ENCODE measurements around the gene TERF2IP.

The TERF2IP gene

DNA sequence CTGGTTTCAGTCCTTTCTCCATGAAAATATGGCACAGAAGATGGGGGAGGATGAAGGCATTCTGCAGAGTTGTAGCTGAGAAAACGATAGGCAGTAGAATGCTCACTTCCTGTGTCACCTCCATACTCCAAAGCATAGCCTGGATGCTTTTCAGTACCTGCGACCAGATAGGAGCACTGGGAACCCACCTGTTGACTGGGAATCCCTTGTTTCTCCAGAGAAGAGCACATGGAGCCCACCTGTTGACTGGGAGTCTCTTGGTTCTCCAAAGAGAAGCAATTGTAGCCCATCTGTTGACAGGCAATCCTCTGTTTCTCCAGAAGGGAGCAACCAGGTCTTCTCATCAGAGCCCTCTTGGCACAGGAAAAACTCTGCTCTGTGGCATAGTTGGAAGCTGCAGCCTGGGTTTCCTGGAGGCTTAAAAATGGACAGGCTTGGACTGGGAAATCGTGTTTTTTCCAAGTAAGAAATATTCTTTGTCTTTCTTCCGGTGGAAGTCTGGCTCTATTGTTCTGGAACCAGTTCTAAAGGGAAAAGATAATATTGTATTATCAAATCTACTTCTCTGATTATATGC lies 13.2 kb downstream of the TERF2IP start:
- peaks cover 38% of the 10 kb centered on the region; the same call in 1 of the 2 replicates for H3K36me3 ChIP-seq (ENCODE audit: insufficient read depth, low read length)
- TF ChIP-seq, protein P1, sequence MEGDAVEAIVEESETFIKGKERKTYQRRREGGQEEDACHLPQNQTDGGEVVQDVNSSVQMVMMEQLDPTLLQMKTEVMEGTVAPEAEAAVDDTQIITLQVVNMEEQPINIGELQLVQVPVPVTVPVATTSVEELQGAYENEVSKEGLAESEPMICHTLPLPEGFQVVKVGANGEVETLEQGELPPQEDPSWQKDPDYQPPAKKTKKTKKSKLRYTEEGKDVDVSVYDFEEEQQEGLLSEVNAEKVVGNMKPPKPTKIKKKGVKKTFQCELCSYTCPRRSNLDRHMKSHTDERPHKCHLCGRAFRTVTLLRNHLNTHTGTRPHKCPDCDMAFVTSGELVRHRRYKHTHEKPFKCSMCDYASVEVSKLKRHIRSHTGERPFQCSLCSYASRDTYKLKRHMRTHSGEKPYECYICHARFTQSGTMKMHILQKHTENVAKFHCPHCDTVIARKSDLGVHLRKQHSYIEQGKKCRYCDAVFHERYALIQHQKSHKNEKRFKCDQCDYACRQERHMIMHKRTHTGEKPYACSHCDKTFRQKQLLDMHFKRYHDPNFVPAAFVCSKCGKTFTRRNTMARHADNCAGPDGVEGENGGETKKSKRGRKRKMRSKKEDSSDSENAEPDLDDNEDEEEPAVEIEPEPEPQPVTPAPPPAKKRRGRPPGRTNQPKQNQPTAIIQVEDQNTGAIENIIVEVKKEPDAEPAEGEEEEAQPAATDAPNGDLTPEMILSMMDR (conservative IDR thresholded peaks at IDR 0.05; ENCODE audit: low read length), result no peak
- TF ChIP-seq EZH2phosphoT487 (IDR thresholded peaks at IDR 0.05; ENCODE audit: borderline replicate concordance), result no peak

DNA sequence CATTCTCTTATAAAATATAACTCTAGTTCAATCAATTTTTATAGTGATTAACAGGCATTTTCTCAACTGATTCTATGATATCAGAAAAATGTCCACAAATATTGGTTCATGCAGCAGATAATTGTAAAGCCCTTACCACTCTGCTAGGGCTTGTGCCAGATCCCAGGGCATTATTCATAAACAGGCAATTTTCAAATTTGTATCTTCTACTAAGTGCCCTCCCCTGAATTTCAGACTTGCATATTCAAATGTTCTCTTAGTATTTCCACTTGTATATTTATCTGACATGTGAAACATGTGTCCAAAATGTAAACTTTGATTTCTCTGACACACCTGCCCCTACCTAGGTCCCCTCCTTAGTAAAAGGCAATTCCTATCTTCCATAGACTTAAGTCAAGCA lies 19.9 kb downstream of the TERF2IP start:
- Histone ChIP-seq H2AFZ (ENCODE audit: low read length) (no peak overlapping the region), H3K79me2 (ENCODE audit: insufficient read depth, low read length) (no peaks in the 10 kb centered on the region), H3K36me3 (ENCODE audit: insufficient read depth, low read length) (no peaks in the 10 kb centered on the region), H3K4me3 (ENCODE audit: low read length, poor library complexity, severe bottlenecking) (no peak overlapping the region), H4K20me1 (ENCODE audit: insufficient read depth, low read length, poor library complexity, severe bottlenecking) (no peaks in the 10 kb centered on the region), H3K9me2 (replicated peaks; ENCODE audit: low read depth, low read length) (no peaks in the 10 kb centered on the region), H3K9ac (ENCODE audit: low read depth, low read length, poor library complexity, severe bottlenecking) (no peak overlapping the region), H3K4me1 (ENCODE audit: insufficient read depth, low read length, poor library complexity, severe bottlenecking) (no peaks in the 10 kb centered on the region), H3K9me3 (ENCODE audit: insufficient read depth, low read depth, low read length) (no peaks in the 10 kb centered on the region), H3K27me3 (ENCODE audit: insufficient read depth, low read length, poor library complexity, severe bottlenecking) (no peaks in the 10 kb centered on the region), H3K4me2 (ENCODE audit: low read depth, low read length, poor library complexity, severe bottlenecking) (no peak overlapping the region), H3F3A (ENCODE audit: low read depth) (no peaks in the 10 kb centered on the region)
- TF ChIP-seq EZH2phosphoT487 (IDR thresholded peaks at IDR 0.05; ENCODE audit: borderline replicate concordance), result no peak
- TF ChIP-seq, protein P1 (conservative IDR thresholded peaks at IDR 0.05; ENCODE audit: low read length), result no peak

More for the DNA sequence above, 13.2 kb downstream of the TERF2IP start:
- Histone ChIP-seq H2AFZ (ENCODE audit: low read length) (no peak overlapping the region), H3K27me3 (ENCODE audit: insufficient read depth, low read length, poor library complexity, severe bottlenecking) (no peaks in the 10 kb centered on the region), H3K9ac (ENCODE audit: low read depth, low read length, poor library complexity, severe bottlenecking) (no peak overlapping the region), H3K4me3 (ENCODE audit: low read length, poor library complexity, severe bottlenecking) (no peak overlapping the region), H3K9me3 (ENCODE audit: insufficient read depth, low read depth, low read length) (no peaks in the 10 kb centered on the region), H4K20me1 (ENCODE audit: insufficient read depth, low read length, poor library complexity, severe bottlenecking) (peaks cover 3% of the 10 kb centered on the region), H3K4me1 (ENCODE audit: insufficient read depth, low read length, poor library complexity, severe bottlenecking) (no peaks in the 10 kb centered on the region), H3K79me2 (ENCODE audit: insufficient read depth, low read length) (no peaks in the 10 kb centered on the region; the same call in 1 of the 2 replicates), H3K9me2 (replicated peaks; ENCODE audit: low read depth, low read length) (no peaks in the 10 kb centered on the region), H3F3A (ENCODE audit: low read depth) (no peaks in the 10 kb centered on the region), H3K4me2 (ENCODE audit: low read depth, low read length, poor library complexity, severe bottlenecking) (no peak overlapping the region)

DNA sequence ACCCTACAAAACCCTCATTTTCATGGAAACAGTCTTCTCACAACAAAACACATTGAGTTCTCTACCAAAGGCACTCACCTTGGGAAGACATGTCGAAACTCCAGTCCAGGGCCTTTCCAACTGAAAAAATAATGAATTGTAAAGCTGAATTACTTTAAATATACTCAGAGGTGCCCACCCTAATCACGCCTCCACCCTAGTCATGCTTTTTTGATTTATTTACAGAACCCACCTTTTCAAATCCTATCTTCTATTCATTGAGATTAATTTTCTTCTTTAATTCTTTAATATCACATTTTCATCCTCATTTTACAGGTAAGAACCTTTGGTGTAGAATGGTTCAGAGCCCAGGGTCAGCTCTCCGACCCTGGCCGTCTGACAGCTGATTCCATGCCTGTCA lies 29.3 kb downstream of the TERF2IP start, which contains the start of gene CPHXL2:
CPHXL2 (minus strand) TSS at position 101 of the 400 bp plus-strand sequence; CDS start at position 91, 10 bp downstream.
- H3K9ac ChIP-seq (ENCODE audit: low read depth, low read length, poor library complexity, severe bottlenecking), result no peak within 1 kb of the TSS
- no peak for TF ChIP-seq EZH2phosphoT487 (IDR thresholded peaks at IDR 0.05; ENCODE audit: borderline replicate concordance)
- TF ChIP-seq, protein P1 (conservative IDR thresholded peaks at IDR 0.05; ENCODE audit: low read length), result no peak
- H4K20me1 ChIP-seq (ENCODE audit: insufficient read depth, low read length, poor library complexity, severe bottlenecking), result no peaks in the 10 kb centered on the region
- H3K79me2 ChIP-seq (ENCODE audit: insufficient read depth, low read length), result no peaks in the 10 kb centered on the region
- H3K4me2 ChIP-seq (ENCODE audit: low read depth, low read length, poor library complexity, severe bottlenecking), result no peak within 1 kb of the TSS
- H3K9me3 ChIP-seq (ENCODE audit: insufficient read depth, low read depth, low read length), result no peaks in the 10 kb centered on the region
- H3K4me1 ChIP-seq (ENCODE audit: insufficient read depth, low read length, poor library complexity, severe bottlenecking), result no peaks in the 10 kb centered on the region
- H2AFZ ChIP-seq (ENCODE audit: low read length), result no peak within 1 kb of the TSS
- H3K27me3 ChIP-seq (ENCODE audit: insufficient read depth, low read length, poor library complexity, severe bottlenecking), result no peaks in the 10 kb centered on the region
- H3K9me2 ChIP-seq (replicated peaks; ENCODE audit: low read depth, low read length), result no peaks in the 10 kb centered on the region
- no peak within 1 kb of the TSS for H3K4me3 ChIP-seq (ENCODE audit: low read length, poor library complexity, severe bottlenecking)
- no peaks in the 10 kb centered on the region for H3K36me3 ChIP-seq (ENCODE audit: insufficient read depth, low read length)
- no peaks in the 10 kb centered on the region for H3F3A ChIP-seq (ENCODE audit: low read depth)
